DND-41 (cell line): Measurements from ENCODE around the gene TBC1D22A.

Source experiments
- ATAC-seq: fragments of 200-7000 bp; cut with Tn5 transposase; 3 replicates; pipeline ENCODE4 v1.9.1; 2021; ENCODE audit warnings: low read depth; ENCODE audit not compliant: insufficient read depth
- DNase-seq: peaks from one replicate; pipeline ENCODE4 v3.0.0-alpha.2; 2020
- H2AFZ ChIP-seq: 2 replicates; pipeline ENCODE4 v1.6.0; 2012; ENCODE audit warnings: low read depth, low read length
- H3K27ac ChIP-seq: 2 replicates; pipeline ENCODE4 v1.5.1; 2012; ENCODE audit warnings: low read length, inconsistent platforms
- H3K27me3 ChIP-seq: fragments of 200-600 bp; sonication (generic); 2 replicates; pipeline ENCODE4 v1.6.0; 2012; ENCODE audit warnings: low read length, mild to moderate bottlenecking, inconsistent platforms; ENCODE audit not compliant: insufficient read depth, poor library complexity
- H3K36me3 ChIP-seq: 2 replicates; pipeline ENCODE4 v1.5.1; 2012; ENCODE audit warnings: low read length, inconsistent platforms; ENCODE audit not compliant: insufficient read depth
- H3K4me1 ChIP-seq: 2 replicates; pipeline ENCODE4 v1.5.1; 2012; ENCODE audit warnings: mild to moderate bottlenecking, low read length; ENCODE audit not compliant: insufficient read depth
- H3K4me2 ChIP-seq: 2 replicates; pipeline ENCODE4 v1.6.0; 2012; ENCODE audit warnings: mild to moderate bottlenecking, moderate library complexity, low read length, inconsistent platforms; ENCODE audit not compliant: insufficient read depth
- H3K4me3 ChIP-seq, 2 experiments: fragments of 200-600 bp in 1 of 2; shearing (Covaris generic) in 1 of 2; 2 replicates each; pipeline ENCODE4 v1.5.1; 2012 to 2016; ENCODE audit warnings: inconsistent platforms in 2 of 2, low read length in 2 of 2, mild to moderate bottlenecking in 2 of 2, low read depth in 1 of 2, moderate library complexity in 1 of 2
- H3K79me2 ChIP-seq: 2 replicates; pipeline ENCODE4 v1.6.0; 2012; ENCODE audit warnings: low read length, inconsistent platforms; ENCODE audit not compliant: insufficient read depth
- H3K9ac ChIP-seq: 2 replicates; pipeline ENCODE4 v1.6.0; 2012; ENCODE audit warnings: low read depth, mild to moderate bottlenecking, inconsistent platforms, low read length, moderate library complexity
- H3K9me3 ChIP-seq: 2 replicates; pipeline ENCODE4 v1.5.1; 2012; ENCODE audit warnings: low read length, moderate library complexity, mild to moderate bottlenecking, inconsistent platforms; ENCODE audit not compliant: insufficient read depth, severe bottlenecking
- H4K20me1 ChIP-seq: 2 replicates; pipeline ENCODE4 v1.6.0; 2012; ENCODE audit warnings: low read length; ENCODE audit not compliant: insufficient read depth
- EZH2 ChIP-seq: IDR thresholded peaks from 3 replicates; pipeline ENCODE4 v1.6.1; 2012; ENCODE audit warnings: borderline replicate concordance, low read depth, mild to moderate bottlenecking, moderate library complexity, low read length, inconsistent platforms; ENCODE audit not compliant: severe bottlenecking
- TF ChIP-seq, protein P1 (sequence below): IDR thresholded peaks from 2 replicates; pipeline ENCODE4 v1.5.1; 2012; ENCODE audit warnings: borderline replicate concordance, low read length, moderate library complexity, mild to moderate bottlenecking; ENCODE audit not compliant: poor library complexity, severe bottlenecking; ENCODE audit errors: extremely low read depth

Gene TBC1D22A

DNA sequence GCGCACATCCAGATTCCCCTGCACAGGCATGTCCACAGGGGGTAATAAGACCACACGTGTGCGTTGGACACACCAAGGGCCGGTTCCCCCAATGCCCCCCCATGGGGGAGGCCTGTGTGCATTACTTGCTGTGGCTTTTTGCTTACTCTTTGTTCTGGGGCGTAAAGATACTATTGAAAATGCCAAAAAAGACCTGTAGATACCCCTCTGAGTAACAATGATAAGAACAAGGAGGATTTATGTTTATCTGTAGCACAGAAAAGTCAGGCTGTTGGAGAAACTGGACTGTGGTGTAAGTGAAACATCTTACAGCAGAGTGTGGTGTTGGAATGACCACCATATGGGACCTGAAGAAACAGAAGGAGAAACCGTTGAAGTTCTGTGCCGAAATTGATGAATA, 103.2 kb downstream of the TBC1D22A start:
- H3K9ac ChIP-seq: no peak overlapping the region
- peaks cover 10% of the 10 kb centered on the region; the same call in 1 of the 2 replicates for H3K79me2 ChIP-seq
- H3K9me3 ChIP-seq: peaks cover 7% of the 10 kb centered on the region
- ATAC-seq (no peak), DNase-seq (no peak)
- no peaks in the 10 kb centered on the region for H3K27me3 ChIP-seq
- H2AFZ ChIP-seq: no peak overlapping the region
- no peak overlapping the region for H3K4me2 ChIP-seq
- no peak overlapping the region for H3K4me3 ChIP-seq
- H4K20me1 ChIP-seq: no peaks in the 10 kb centered on the region
- H3K27ac ChIP-seq: no peak overlapping the region
- H3K36me3 ChIP-seq: peaks cover 6% of the 10 kb centered on the region; the same call in 1 of the 2 replicates
- no peak for TF ChIP-seq EZH2
- TF ChIP-seq, protein P1, sequence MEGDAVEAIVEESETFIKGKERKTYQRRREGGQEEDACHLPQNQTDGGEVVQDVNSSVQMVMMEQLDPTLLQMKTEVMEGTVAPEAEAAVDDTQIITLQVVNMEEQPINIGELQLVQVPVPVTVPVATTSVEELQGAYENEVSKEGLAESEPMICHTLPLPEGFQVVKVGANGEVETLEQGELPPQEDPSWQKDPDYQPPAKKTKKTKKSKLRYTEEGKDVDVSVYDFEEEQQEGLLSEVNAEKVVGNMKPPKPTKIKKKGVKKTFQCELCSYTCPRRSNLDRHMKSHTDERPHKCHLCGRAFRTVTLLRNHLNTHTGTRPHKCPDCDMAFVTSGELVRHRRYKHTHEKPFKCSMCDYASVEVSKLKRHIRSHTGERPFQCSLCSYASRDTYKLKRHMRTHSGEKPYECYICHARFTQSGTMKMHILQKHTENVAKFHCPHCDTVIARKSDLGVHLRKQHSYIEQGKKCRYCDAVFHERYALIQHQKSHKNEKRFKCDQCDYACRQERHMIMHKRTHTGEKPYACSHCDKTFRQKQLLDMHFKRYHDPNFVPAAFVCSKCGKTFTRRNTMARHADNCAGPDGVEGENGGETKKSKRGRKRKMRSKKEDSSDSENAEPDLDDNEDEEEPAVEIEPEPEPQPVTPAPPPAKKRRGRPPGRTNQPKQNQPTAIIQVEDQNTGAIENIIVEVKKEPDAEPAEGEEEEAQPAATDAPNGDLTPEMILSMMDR: no peak
- H3K4me1 ChIP-seq: no peaks in the 10 kb centered on the region

DNA sequence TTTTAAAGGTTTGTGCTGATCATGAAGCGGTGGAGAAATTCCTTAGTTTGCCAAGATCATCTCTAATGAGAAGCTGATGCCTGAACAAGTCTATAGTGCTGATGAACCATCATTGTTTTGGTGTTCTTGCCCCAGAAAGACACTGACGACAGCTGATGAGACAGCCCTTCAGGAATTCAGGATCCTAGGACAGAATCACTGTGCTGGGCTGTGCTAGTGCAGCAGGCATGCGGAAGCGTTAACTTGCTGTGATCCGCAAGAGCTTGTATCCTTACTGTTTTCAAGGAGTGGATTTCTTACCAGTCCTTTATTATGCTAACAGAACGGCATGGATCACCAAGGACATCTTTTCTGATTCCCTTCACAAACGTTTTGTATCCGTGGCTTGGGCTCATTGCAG, 104.1 kb downstream of the TBC1D22A start:
- Histone ChIP-seq H3K36me3 (peaks cover 13% of the 10 kb centered on the region; the same call in 1 of the 2 replicates), H3K4me2 (no peak overlapping the region), H3K4me1 (no peaks in the 10 kb centered on the region), H3K79me2 (peaks cover 9% of the 10 kb centered on the region; the same call in 1 of the 2 replicates), H3K4me3 (no peak overlapping the region), H2AFZ (no peak overlapping the region), H3K27me3 (no peaks in the 10 kb centered on the region), H4K20me1 (no peaks in the 10 kb centered on the region), H3K9me3 (peaks cover 16% of the 10 kb centered on the region), H3K27ac (no peak overlapping the region), H3K9ac (no peak overlapping the region)
- DNase-seq (no peak), ATAC-seq (no peak)
- no peak for TF ChIP-seq EZH2

GRCh38 chr22:46867106-46867505, 104.7 kb downstream of the TBC1D22A start:
- no peak overlapping the region for H3K27ac ChIP-seq
- H3K4me1 ChIP-seq: no peaks in the 10 kb centered on the region
- no peak overlapping the region for H3K4me2 ChIP-seq
- DNase-seq: no peak
- H3K79me2 ChIP-seq: peaks cover 5% of the 10 kb centered on the region; the same call in 1 of the 2 replicates
- no peak for ATAC-seq
- H3K4me3 ChIP-seq: no peak overlapping the region
- TF ChIP-seq EZH2: no peak
- TF ChIP-seq, protein P1: no peak
- no peak overlapping the region for H2AFZ ChIP-seq
- no peaks in the 10 kb centered on the region for H4K20me1 ChIP-seq
- peaks cover 21% of the 10 kb centered on the region for H3K9me3 ChIP-seq
- H3K27me3 ChIP-seq: no peaks in the 10 kb centered on the region
- H3K36me3 ChIP-seq: peaks cover 10% of the 10 kb centered on the region; the same call in 1 of the 2 replicates
- H3K9ac ChIP-seq: no peak overlapping the region

DNA sequence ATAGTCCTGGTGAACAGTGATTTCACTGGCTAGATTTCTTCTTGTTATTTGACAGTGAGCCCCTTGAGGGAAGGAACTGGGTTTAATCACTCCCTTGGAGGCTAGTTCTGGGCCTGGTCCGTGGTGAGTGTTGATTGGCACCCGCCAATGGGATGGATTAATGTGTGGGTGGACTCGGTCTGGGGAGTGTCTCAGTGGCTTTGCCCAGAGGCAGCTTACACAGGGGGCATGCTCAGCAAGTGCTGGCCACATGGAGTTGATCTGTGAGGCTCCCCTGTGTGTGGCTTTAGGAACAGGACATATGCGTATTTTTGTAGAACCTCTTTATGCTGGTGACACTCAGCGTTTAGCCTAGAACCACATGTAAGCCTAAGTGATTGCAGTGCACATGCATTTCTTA, 106.9 kb downstream of the TBC1D22A start:
- no peak overlapping the region for H2AFZ ChIP-seq
- H3K4me3 ChIP-seq: no peak overlapping the region
- H3K9ac ChIP-seq: no peak overlapping the region
- ATAC-seq (no peak), DNase-seq (no peak)
- no peak overlapping the region for H3K27ac ChIP-seq
- H3K4me2 ChIP-seq: no peak overlapping the region
- H3K27me3 ChIP-seq: no peaks in the 10 kb centered on the region
- peaks cover 24% of the 10 kb centered on the region for H3K9me3 ChIP-seq
- no peaks in the 10 kb centered on the region for H3K79me2 ChIP-seq
- no peaks in the 10 kb centered on the region for H3K4me1 ChIP-seq
- no peak for TF ChIP-seq EZH2
- TF ChIP-seq, protein P1: no peak
- H4K20me1 ChIP-seq: no peaks in the 10 kb centered on the region
- H3K36me3 ChIP-seq: peaks cover 10% of the 10 kb centered on the region; the same call in 1 of the 2 replicates
